Tibial nerve (tissue), 4 donors: ENCODE results near the gene PPP1R14C.

ENCODE experiments used
- CTCF ChIP-seq, 5 experiments: fragments of 200-600 bp in 3 of 5; fragments of 450-650 bp in 2 of 5; sonication (generic) in 3 of 5; IDR thresholded peaks; one replicate each; pipeline ENCODE4 v1.5.1; 2016 to 2019; ENCODE audit warnings: antibody characterized with exemption in 5 of 5, mild to moderate bottlenecking in 3 of 5, moderate library complexity in 2 of 5
- EP300 ChIP-seq, 2 donors: sonication (generic); formaldehyde crosslinking; IDR thresholded peaks; one replicate each; pipeline ENCODE4 v1.6.1; 2017; ENCODE audit warnings: antibody characterized with exemption in 2 of 2, mild to moderate bottlenecking in 1 of 2
- POLR2A ChIP-seq, 2 donors: fragments of 450-650 bp; IDR thresholded peaks; one replicate each; pipeline ENCODE4 v1.6.1; 2017; ENCODE audit warnings: antibody characterized with exemption in 2 of 2, mild to moderate bottlenecking in 2 of 2, moderate library complexity in 2 of 2

- TF ChIP-seq EP300 (IDR thresholded peaks at IDR 0.05) (no peak), POLR2A (IDR thresholded peaks at IDR 0.05) (no peak), CTCF (IDR thresholded peaks at IDR 0.05) (no peak)
These were observed 143.6 kb downstream of the PPP1R14C start for GRCh38 chr6:150286460-150286859.
